DMS114 treated with DMSO at 0.1 percent for 48 hours (cell line): ENCODE measurements around the gene FRG1.
"Not testable (repeated sequence)": the region's sequence is repeated elsewhere in the genome, so short reads cannot be mapped to it uniquely, and the experiment has no call there.

Experiments
- DNase-seq: peaks from one replicate; lab custom pipeline; 2025; ENCODE audit not compliant: unreplicated experiment; lab: John Stamatoyannopoulos, UW

Gene FRG1

DNA sequence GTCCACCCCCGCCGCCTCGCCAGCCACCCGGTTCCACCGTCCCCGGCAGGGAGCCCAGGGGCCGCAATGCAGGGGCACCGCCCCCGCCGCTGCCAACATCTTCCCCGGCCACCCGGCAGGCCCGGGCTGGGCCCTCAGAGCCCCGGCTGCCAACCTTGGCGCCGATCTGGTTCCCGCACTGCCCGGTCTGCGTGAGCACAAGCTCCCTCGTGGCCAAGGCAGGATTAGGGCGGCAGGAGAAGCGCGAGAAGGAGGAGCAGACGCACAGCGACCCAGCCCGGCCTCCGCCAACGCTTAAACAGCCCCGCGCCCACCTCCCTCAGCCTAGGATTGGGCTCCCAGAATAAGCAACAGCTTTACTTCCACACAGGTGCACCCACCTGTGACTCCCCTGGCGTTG, 44.0 kb downstream of the FRG1 start:
- not testable (repeated sequence) for DNase-seq

DNA sequence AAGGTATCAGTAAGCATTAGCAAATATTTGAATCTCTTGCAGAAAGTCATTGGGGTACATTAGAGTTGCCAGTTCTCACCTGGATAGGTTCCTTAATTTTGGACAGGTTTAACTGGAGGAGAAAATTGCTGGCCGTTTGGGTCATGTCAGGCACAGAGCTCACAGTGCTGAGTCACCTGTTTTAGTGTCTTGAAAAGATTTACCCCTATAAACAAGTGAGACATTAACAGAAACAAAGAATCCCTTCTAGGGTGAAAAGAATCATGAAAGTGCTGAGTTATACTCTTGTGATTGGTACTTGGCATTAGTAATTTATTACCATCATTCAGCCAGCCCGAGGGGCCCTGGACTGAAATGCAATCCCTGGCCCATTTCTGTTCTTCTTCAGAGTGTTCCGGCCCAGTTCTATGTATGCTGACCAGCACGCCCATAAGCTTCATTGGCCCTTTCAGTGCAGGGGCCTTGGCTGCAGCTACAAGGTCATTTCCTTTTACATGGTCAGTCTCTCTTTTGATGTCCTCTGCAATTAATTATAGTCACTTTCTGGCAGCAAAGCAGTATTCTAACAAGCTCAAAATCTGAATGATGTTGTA, 45.1 kb downstream of the FRG1 start:
- not testable (repeated sequence) for DNase-seq

DNA sequence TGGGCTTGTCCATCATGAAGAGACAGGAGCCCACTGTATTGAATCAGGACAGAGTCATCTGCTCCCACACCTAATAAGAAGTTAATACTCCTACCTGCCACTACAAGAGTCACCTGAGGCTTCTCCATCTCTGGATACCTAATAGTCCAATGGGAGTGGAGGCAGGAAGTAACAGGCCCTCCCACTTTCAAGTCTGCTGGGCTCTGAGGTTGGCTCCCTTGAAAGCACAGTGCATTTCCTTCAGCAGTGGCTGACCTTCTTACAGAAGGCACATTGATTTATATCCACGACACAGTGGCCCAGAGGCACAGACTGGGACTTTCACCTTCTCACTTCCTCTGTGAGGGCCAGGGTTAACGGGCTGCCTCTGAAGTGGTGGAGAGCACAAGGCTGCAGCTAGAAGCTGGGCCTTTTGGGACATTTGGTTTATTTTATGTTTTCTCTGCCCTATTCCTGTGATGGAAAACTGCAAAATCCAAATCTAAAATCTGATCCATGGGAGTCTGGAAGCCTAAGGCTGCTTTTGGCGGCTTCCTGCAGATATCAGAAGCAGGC, 48.3 kb downstream of the FRG1 start:
- DNase-seq: no peak

DNA sequence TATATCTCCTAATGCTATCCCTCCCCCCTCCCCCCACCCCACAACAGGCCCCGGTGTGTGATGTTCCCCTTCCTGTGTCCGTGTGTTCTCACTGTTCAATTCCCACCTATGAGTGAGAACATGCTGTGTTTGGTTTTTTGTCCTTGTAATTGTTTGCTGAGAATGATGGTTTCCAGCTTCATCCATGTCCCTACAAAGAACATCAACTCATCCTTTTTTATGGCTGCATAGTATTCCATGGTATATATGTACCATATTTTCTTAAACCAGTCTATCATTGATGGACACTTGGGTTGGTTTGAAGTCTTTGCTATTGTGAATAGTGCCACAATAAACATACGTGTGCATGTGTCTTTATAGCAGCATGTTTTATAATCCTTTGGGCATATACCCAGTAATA, 49.3 kb downstream of the FRG1 start:
- not testable (repeated sequence) for DNase-seq
